Dedifferentiated amniotic fluid mesenchymal stem cell (primary cell): Measurements from ENCODE around the gene KCNMB2.
"Not testable (repeated sequence)": the region's sequence is repeated elsewhere in the genome, so short reads cannot be mapped to it uniquely, and the experiment has no call there.

ENCODE experiments used
- DNase-seq: peaks from one replicate; pipeline ENCODE4 v3.0.0-alpha.2; 2016; ENCODE audit errors: extremely low spot score

The KCNMB2 gene

DNA sequence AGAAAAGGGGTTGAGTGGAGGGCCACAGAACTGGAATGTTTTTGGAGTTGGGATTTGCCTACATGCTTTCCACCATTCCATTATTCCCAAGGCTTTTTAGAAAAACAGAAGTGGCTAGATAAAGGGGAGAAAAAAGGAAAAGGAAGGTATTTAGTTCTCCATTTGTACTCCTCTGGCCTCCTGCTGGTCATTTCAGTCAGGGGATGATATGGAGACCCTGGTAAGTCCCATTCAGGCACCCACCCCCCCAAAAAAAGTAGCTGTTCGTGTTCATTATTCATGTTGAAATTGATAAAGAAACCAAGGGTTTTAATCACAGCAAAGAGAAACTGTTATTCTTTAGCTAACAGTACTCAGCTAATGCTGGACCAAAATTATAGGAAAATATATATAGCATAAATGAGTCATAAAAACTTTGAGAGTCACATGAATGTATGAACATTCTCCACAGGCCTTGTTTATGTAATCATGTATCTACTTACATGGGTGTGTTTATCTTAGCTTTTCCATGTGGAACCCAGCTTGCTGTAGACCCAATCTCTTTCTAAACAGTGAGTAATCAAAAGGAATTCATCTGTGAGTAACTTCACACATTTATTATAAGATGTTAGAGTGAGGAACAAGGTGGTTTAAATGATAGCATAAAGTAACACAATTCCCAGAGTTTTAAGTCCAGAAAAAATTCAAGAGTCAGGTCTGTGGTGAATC lies 167.2 kb downstream of the KCNMB2 start:
- DNase-seq, result peak; percentile 82

DNA sequence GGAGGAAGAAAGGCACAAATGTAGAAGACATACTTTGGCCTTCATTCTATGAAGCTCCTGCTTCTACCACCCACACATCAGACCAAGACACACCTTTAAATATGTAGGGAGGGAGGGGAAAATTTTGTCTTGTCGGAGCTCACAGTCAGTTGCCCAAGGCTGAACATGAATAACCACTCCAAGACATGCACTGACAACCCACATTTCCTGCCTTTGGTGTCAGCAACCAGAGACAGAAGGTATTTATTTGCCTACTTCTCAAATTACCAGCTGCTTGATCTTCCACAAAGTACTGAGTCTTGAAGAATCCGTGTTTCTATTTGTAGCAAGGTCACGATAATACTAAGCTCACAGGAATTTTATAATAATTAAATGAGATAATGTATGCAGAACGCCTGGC lies 169.7 kb downstream of the KCNMB2 start:
- no peak for DNase-seq

DNA sequence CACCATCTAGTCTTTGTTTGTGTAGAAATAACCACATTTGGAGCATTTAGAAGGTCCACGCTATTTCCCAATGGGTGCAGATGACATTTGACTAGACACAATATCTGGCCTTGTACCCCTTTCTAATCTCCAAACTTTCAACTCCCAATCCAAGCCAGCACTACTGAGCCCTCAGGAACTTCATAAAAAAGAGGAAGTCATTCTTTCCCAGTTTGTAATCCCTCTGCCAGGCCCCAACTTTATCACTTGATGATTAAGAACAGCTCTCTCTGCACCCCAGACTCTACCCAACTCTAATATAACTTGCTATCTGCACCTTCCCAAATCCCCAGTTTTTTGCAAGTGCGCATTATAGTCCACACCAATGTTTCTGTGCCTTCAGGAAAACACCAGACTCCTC lies 170.2 kb downstream of the KCNMB2 start:
- DNase-seq, result no peak

DNA sequence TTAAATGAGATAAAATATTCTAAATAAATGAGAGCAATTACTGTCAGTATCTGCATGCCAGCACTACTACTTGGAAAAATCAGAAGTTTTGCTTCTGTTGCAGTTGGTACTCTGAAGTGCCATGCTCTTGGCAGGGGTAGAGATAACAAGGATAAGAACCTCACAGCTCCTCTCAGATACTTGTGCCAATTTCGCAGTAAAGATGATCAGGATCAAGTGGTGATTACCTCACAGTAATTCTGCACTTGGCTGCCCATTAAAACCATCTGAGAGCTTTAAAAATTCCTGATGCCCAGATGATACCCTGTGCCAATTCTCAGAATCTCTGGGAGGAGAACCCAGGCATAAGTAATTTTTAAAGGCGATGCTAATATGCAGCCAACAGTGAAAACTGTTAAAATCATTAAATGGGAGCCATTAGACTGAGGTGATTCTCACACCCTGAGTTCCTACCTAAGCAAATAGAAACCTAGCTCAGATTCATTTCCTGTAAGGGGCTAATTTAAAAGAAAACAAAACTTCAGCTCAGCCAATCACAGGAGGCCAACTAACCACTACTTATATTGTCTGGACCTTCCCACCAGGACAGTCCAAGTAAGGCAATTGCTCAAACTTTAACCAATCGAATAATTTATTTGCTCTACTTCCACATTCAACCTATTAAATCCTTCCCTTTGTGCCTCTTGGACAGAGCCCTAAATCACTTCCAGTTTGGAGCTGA lies 171.2 kb downstream of the KCNMB2 start:
- no peak for DNase-seq

DNA sequence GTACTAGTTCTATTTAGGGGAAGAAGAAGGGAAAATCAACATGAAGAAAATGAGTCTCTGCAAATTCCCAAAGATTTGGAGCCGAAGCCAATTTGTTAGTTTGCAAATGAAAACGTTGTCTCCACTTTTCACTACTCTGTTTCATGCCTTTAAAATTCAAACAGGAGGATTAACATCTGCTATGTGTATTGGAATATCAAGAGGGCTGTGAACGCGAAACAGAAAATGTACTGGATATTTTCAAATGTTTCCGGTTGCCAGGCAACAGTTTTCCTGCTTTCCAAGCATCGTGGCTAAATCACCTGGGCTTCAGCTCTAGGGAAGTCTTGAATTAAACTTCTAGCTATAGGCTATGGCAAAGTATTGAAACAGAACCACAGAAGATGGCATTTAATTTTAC lies 172.8 kb downstream of the KCNMB2 start:
- no peak for DNase-seq

DNA sequence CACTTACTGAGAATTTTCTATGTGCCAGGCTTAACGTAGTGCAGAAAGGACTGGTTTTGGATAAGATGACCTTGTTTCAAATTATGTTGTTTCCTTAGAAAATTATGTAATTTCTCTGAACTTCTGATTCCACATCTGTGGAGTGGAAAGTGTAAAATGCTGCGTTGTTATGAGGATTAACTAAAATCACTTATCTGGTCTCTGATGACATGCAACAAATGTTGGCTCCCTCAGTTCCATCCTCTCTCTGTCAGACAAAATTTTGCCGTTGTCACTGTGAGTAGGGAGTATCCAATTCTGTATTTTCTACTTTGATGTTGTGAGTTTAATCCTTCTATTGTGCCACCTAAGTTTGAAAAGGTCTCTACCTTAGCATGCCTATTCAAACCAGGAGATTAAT lies 175.5 kb downstream of the KCNMB2 start:
- no peak for DNase-seq

DNA sequence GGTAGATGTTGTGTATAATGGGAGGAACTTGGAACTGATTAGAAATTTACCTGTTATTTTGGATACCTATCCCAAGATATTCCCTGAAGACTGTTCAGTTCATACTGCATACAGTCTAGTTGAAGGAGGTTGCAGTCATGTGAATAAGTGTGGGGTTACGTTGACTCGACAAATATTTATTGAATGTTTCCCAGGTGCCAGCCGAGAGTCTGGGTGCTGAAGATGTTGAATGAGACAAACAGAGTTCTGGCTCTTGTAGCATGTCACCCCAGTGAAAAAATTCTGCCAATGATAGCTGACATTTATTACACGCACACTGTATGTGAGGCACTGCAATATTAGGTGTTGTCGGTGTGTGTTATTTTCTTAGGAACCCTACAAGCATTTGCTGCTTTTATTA lies 176.0 kb downstream of the KCNMB2 start:
- DNase-seq, result no peak

DNA sequence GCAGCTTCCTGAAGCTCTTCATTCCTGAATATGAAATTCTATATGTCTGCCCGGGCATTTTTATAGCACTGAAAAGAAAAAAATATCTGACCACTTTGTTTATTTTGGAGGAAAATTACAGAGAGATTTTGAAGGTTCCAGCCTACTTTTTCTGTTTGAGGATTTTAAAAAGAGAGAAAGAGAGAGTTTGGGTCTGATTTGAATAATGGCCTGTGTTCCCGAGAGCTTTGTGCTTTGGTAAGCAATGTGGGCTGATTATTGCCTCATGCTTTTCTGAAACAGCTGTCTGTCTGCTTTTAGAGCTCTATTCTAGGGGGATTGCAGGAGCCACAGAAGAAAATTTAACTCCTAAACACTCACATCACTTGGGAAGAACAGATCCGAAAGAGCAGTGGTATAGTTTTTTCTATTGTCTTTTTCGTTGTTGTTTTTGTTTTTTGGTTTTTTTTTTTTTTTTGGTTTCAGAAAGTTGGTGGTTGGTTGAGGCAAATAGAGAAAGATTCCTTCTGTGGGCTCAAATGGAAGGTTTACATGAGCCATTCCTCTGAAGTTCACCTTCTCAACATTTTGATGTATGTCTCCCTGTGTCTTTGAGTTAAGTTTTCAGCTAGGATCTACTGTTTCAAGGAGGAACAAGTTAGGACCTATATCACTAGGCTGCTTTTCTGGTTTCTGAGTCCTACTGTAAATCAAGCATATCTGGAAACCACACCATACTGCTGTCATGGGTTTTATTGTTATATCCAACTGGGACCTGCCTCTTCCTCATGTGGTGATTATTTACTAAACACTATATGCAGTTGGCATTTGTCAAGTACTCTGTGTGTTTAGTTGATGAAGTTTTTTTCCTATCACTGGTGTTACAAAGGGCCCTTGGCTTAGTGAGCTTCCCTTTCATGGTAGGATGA lies 178.9 kb downstream of the KCNMB2 start:
- DNase-seq, result no peak

DNA sequence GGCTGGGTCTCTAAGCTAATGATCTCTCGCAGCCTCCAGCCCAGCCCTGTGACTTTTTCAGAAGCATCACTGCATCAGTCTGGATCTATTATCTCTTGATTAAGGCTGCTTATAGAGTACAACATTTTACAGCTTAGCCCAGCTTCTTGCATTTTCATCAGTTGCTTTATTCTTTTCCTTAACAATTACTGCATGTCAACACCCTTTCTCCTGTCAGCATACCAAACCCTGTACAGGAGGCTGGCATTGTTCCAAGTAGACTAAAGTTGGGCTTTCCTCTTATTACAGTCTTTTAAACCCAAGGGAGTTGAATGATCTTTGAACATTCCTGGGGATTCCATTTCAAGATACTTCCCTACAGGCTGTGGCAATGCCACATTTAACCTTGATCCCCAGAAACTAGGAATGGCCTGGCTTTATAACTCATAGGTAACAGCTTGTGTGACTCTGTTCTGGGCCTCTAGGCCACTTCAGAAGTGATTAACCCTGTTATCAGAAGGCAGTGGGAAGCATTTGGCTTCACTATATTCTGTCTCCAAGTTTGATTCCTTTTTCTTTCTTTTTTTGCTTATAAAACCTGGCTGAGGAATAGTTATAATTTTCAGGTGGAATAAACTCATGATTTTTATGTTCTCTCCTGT lies 182.9 kb downstream of the KCNMB2 start:
- DNase-seq, result no peak

DNA sequence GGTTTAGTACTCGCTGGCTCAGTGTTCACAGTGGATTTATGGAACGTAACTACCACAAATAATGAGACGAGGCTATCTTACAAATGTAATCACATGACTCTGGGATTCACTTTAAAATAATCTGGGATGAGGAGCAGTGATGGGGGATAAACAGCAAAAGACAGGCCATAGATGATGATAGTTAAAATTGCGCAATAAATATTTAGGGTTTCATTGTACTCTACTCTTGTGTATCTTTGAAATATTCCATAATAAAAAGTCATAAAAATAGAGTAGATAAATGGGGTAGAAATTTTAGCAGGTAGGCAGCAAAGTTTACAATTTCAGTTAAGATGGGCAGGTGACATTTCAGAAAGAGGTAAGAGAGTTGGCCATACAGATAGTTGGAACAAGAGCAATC lies 196.6 kb downstream of the KCNMB2 start:
- DNase-seq, result no peak

DNA sequence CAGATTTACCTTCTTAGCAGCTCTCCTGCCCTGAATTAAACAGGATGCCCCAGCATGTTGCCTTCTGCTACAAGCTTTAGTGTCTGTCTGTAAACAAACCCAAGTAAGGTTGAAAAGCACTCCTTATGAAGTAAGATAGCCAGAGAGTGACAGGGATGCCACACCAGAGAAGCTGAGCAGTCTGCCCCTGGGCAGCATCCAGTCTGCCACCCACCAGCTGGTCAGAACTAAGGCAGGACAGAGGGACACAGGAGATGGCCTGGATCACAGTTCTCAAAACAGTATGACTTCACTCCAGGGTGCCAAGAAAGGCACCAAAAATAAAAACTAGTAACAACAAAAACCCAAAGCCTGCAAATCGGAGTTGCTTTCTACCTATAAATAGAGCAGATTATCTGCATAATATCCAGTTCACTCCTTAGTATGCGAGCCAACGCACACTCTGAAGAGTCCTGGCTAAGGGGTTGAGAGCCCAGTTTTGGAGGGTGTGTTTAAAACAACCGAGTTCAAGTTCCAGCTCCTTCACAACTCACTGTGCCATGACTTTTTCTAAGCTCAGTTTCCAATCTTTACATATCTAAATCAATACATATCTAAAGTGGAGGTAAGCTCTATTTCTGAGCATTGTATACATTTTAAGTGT lies 198.9 kb downstream of the KCNMB2 start:
- DNase-seq, result no peak

DNA sequence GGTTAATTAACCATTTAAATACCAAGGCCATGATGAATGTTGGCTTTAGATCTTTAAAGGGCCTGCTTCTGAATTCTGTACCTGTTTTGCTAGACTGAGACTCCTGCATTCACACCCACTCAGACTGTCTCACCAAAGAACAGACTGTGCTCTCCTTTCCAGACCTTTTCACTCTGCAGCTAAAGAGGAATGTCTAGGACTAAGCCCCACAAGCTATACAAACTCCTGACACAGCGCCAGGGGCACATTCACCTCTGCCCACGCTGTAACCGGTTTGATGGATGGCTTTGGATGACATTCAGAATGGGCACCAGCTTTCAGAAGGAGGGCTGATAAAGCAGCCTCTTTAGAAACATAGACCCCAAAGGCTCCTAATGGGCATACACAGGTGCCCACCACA lies 200.1 kb downstream of the KCNMB2 start:
- DNase-seq, result no peak

DNA sequence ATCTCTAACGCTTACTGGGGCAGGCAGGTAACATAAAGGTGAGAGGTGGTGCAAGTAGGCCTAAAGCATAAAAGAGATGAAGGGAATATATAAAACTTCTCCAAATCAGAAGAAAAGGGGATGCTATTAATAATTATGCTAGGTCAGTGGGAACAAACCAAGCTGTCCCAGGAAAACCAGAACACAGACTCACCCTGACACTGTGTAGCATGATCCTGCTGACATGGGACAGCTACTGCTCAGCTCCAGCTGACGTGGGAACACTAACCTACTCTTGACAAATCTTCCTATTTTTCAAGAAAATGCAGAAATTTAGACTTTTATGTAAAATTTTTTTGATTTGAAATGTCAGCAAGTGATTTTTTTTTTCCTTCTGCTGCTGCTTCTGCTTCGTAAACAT lies 203.5 kb downstream of the KCNMB2 start:
- DNase-seq, result no peak

DNA sequence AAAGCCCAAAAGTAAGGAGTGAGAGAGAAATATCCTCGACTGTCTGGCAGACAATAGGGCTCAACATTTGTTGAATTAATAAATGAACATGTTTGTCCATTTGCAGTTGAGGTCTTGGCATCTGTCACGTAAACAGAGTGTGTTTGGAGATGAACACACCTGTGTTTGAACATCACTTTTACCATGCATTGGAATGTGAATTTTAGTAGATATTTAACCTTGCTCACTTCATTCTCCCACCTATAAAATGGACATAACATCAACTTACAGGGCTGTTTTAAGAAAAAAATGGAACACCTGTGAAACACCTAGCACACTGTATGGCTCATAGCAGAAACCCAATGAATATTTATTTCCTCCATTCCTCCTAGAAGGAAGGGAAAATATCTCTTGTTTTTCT lies 204.8 kb downstream of the KCNMB2 start:
- DNase-seq, result no peak

DNA sequence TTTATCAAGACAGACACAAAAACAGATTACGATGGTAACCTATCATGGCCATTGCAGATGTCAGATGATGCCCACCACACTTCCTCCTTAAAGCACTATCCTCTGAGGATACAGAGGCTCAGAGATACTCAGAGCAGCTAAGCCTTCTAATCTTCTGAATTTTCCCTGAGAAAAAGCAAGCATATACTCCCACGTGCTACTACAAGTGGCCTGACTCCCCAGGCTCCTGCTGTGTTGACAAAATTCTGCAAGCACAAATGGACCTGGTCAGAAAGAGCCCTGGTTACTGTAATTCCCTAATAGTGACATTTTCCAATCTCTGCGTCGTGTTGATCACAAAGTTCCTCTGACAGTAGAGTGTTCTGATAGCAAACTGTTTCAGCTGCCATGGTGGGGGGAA lies 207.1 kb downstream of the KCNMB2 start:
- no peak for DNase-seq

DNA sequence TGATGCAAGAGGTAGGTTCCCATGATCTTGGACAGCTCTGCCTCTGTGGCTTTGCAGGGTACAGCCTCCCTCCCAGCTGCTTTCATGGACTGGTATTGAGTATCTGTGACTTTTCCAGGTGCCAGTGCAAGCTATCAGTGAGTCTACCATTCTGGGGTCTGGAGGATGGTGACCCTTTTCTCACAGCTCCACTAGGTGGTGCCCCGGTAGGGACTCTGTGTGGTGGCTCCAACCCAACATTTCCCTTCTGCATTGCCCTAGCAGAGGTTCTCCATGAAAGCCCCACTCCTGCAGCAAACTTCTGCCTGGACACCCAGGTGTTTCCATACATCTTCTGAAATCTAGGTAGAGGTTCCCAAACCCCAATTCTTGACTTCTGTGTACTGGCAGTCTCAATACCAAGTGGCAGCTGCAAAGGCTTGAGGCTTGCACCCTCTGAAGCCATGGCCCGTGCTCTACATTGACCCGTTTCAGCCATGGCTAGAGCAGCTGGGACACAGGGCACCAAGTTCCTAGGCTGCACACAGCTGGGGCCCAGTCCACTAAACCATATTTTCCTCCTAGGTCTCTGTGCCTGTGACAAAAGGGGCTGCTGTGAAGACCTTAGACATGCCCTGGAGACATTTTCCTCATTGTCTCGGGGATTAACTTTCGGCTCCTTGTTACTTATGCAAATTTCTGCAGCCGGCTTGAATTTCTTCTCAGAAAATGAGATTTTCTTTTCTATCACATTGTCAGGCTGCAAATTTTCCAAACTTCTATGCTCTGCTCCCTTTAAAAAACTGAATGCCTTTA lies 209.8 kb downstream of the KCNMB2 start:
- not testable (repeated sequence) for DNase-seq

DNA sequence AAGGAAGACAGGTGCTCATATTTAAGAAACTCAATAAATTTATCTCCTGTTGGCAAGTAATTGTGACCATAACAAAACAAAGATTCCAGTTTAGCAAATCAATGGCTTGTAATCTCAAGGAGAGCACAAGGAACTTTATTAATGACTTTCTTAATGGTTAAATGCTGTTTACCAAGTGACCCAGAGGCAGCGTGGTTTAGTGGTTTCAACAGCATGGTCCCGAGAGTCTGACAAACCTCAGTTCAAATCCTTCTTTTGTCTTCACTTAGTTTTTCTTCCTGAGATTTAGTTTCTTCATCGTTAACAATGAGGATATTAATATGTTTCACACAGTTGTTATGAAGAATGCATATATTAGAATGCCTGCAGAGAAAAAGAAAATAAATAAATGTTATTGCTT lies 212.6 kb downstream of the KCNMB2 start:
- no peak for DNase-seq

DNA sequence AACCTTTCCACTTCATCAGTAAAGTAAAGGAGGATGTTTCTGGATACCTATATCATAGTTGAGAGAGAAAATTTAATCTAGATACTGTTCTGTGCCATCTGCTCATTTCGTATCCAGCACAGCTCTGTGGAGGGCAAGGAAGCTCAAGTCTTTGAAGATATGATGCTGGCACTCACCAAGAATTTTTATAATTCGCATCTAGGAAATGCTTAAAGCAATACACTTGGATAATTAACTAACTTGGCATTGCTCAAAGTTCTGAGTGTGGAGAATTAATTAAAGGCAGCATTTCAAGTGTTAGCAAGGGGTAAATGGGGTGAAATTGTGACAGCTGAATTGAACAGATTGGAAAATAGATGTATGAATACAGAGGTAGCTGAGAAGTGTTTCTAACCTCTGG lies 213.2 kb downstream of the KCNMB2 start:
- no peak for DNase-seq

DNA sequence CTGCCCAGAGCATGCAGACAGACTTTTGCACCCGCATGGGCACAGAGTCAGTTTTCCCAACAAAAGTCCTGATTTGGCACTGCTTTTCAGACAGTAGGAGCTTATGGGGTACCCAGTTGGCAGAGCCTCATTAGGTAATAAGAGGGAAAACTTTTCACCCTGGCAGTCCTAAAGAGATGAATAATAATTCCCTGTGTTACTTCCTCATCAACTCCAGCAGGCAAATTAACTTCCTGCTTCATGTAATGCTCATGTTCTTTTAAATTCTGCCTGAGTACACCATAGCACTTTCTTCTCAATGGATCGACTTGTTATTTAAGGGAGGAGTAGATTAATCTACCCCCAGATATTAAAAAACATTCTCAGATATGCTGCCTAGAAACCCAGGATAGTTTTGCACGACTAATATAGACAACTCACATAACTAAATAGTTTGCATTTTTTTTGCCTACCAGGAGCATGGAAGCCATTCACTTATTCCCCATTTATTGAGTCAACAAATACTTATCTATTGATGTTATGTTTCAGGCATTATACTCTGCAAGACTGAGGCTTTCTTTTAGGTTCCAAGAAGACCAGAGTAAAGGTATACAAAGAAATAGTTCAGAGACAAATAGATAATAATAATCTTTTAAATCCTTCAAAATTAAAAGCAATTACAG lies 214.5 kb downstream of the KCNMB2 start:
- no peak for DNase-seq

DNA sequence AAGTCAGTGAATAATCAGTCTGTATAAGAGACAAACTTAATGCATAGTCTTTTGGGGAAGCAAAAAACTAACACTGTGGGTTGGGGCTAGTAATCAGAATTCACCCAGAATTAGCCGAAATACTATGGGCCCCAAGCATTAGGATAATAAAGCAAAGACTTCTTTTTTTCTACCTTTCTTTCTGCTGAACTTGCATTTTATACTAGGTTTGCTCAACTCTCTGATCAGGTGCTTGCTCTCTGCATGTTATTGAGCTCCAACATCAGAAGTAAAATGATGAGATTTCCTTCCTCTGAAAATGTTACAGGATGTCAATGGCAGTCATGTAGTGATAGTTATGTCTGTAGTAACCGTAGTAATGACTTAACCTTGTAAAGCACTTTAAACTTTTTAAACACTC lies 216.6 kb downstream of the KCNMB2 start:
- peak; percentile 3 for DNase-seq
